ENCODE data around the gene CRYBB2.
"Not testable (repeated sequence)": the region's sequence is repeated elsewhere in the genome, so short reads cannot be mapped to it uniquely, and the experiment has no call there.

CRYBB2 gene

GRCh38 chr22:25219211-25219689, at the start of gene CRYBB2:
TSS of gene CRYBB2 (plus strand) at chr22:25219639. CDS start at chr22:25221430, 1,791 bp downstream.
- DNase-seq (ENCODE audit: low spot score) = no peak

GRCh38 chr22:25170426-25170980, 48.9 kb upstream of the CRYBB2 start:
- no peak for DNase-seq (ENCODE audit: low spot score)

- DNase-seq (ENCODE audit: low spot score) = no peak
These were observed 47.3 kb upstream of the CRYBB2 start for GRCh38 chr22:25172153-25172552.

- DNase-seq (ENCODE audit: low spot score) = no peak
These were observed 45.1 kb upstream of the CRYBB2 start for GRCh38 chr22:25174156-25174887.

GRCh38 chr22:25174888-25175411, 44.5 kb upstream of the CRYBB2 start:
- no peak for DNase-seq (ENCODE audit: low spot score)

- no peak for DNase-seq (ENCODE audit: low spot score)
These were observed 43.3 kb upstream of the CRYBB2 start for GRCh38 chr22:25176175-25176574.

- no peak for DNase-seq (ENCODE audit: low spot score)
These were observed 42.6 kb upstream of the CRYBB2 start for GRCh38 chr22:25176799-25177198.

GRCh38 chr22:25177226-25177625, 42.2 kb upstream of the CRYBB2 start:
- no peak for DNase-seq (ENCODE audit: low spot score)

- no peak for DNase-seq (ENCODE audit: low spot score)
These were observed 41.5 kb upstream of the CRYBB2 start for GRCh38 chr22:25177895-25178294.

GRCh38 chr22:25178348-25178747, 41.1 kb upstream of the CRYBB2 start:
- not testable (repeated sequence) for DNase-seq (ENCODE audit: low spot score)

GRCh38 chr22:25178869-25179631, 40.4 kb upstream of the CRYBB2 start:
- not testable (repeated sequence) for DNase-seq (ENCODE audit: low spot score)

GRCh38 chr22:25182131-25183110, 37.0 kb upstream of the CRYBB2 start:
- DNase-seq (ENCODE audit: low spot score) = no peak

- DNase-seq (ENCODE audit: low spot score) = no peak
These were observed 35.4 kb upstream of the CRYBB2 start for GRCh38 chr22:25183949-25184619.

- DNase-seq (ENCODE audit: low spot score) = no peak
These were observed 33.3 kb upstream of the CRYBB2 start for GRCh38 chr22:25186140-25186539.

- DNase-seq (ENCODE audit: low spot score) = no peak
These were observed 32.0 kb upstream of the CRYBB2 start for GRCh38 chr22:25187469-25187868.

- DNase-seq (ENCODE audit: low spot score) = no peak
These were observed 27.0 kb upstream of the CRYBB2 start for GRCh38 chr22:25192406-25192805.

GRCh38 chr22:25193130-25193529, 26.3 kb upstream of the CRYBB2 start:
- DNase-seq (ENCODE audit: low spot score) = no peak

- no peak for DNase-seq (ENCODE audit: low spot score)
These were observed 25.9 kb upstream of the CRYBB2 start for GRCh38 chr22:25193548-25193947.

GRCh38 chr22:25196326-25196725, 23.1 kb upstream of the CRYBB2 start:
- DNase-seq (ENCODE audit: low spot score) = no peak

- DNase-seq (ENCODE audit: low spot score) = no peak
These were observed 22.1 kb upstream of the CRYBB2 start for GRCh38 chr22:25197340-25197739.
